IMR-90 (cell line): ENCODE data around the gene FSIP1. TPM values are rescaled to one million over a fixed set of nuclear protein-coding genes. Genes with fewer than 3 reads are reported as not detected.

Experiments used
- ATAC-seq: fragments of 200-7000 bp; cut with Tn5 transposase; 2 replicates; pipeline ENCODE4 v1.9.1; 2020; ENCODE audit warnings: low read depth, mild to moderate bottlenecking, moderate library complexity
- BruUV-seq: library from RNA; stranded (reverse); fragments of 400-500 nt; replicated peaks from 2 replicates; lab custom pipeline; 2021; lab: Mats Ljungman, UMichigan
- CTCF ChIA-PET: fragments of 300-600 bp; formaldehyde crosslinking; extraction: SDS; loops from one replicate; lab custom pipeline; 2021; ENCODE audit warnings: antibody characterized with exemption; lab: Yijun Ruan, JAX
- POLR2A ChIA-PET: fragments of 300-600 bp; sonication (Branson Sonifier 250); formaldehyde crosslinking; loops from one replicate; lab custom pipeline; 2022; ENCODE audit warnings: antibody characterized with exemption; ENCODE audit not compliant: unreplicated experiment; lab: Charles Lee
- DNase-seq: peaks from one replicate; pipeline ENCODE4 v3.0.0; 2013
- H2AFZ ChIP-seq: replicated peaks from 2 replicates; pipeline ENCODE3; 2013; ENCODE audit warnings: low read length, mild to moderate bottlenecking; ENCODE audit not compliant: poor library complexity
- H2AK5ac ChIP-seq: 2 replicates; pipeline ENCODE4 v1.6.1; 2013; ENCODE audit warnings: low read depth, low read length, inconsistent platforms
- H2AK9ac ChIP-seq: replicated peaks from 2 replicates; pipeline ENCODE3; 2013; ENCODE audit warnings: mild to moderate bottlenecking, low read depth, low read length, moderate library complexity; ENCODE audit not compliant: poor library complexity
- H2BK120ac ChIP-seq: 2 replicates; pipeline ENCODE4 v1.6.1; 2013; ENCODE audit warnings: low read depth, low read length, inconsistent platforms
- H2BK15ac ChIP-seq: 3 replicates; pipeline ENCODE4 v1.6.1; 2013; ENCODE audit warnings: low read depth, low read length, inconsistent platforms
- H2BK20ac ChIP-seq: 2 replicates; pipeline ENCODE4 v1.6.1; 2013; ENCODE audit warnings: low read depth, mild to moderate bottlenecking, inconsistent platforms, low read length, moderate library complexity
- H2BK5ac ChIP-seq: 2 replicates; pipeline ENCODE4 v1.6.1; 2013; ENCODE audit warnings: mild to moderate bottlenecking, low read depth, low read length, inconsistent platforms; ENCODE audit not compliant: poor library complexity, severe bottlenecking
- H3K14ac ChIP-seq: replicated peaks from 2 replicates; pipeline ENCODE4 v1.6.1; 2013; ENCODE audit warnings: low read depth, low read length, inconsistent platforms
- H3K18ac ChIP-seq: 2 replicates; pipeline ENCODE4 v1.6.1; 2013; ENCODE audit warnings: low read depth, low read length, control low read depth
- H3K23ac ChIP-seq: 2 replicates; pipeline ENCODE4 v1.6.1; 2013; ENCODE audit warnings: low read depth, low read length, inconsistent platforms
- H3K27ac ChIP-seq: 2 replicates; pipeline ENCODE4 v1.5.1; 2013; ENCODE audit warnings: mild to moderate bottlenecking, control low read depth, low read length; ENCODE audit not compliant: insufficient read depth
- H3K27me3 ChIP-seq: 2 replicates; pipeline ENCODE4 v1.6.1; 2013; ENCODE audit warnings: low read length; ENCODE audit not compliant: control insufficient read depth, insufficient read depth
- H3K36me3 ChIP-seq: 2 replicates; pipeline ENCODE4 v1.6.1; 2013; ENCODE audit warnings: low read length, mixed read lengths; ENCODE audit not compliant: control insufficient read depth, insufficient read depth
- H3K4ac ChIP-seq: 2 replicates; pipeline ENCODE4 v1.6.1; 2013; ENCODE audit warnings: low read depth, low read length, inconsistent platforms
- H3K4me1 ChIP-seq: 2 replicates; pipeline ENCODE4 v1.6.1; 2013; ENCODE audit warnings: low read length, mixed read lengths; ENCODE audit not compliant: control insufficient read depth, insufficient read depth
- H3K4me2 ChIP-seq: 2 replicates; pipeline ENCODE4 v1.6.1; 2013; ENCODE audit warnings: low read depth, mild to moderate bottlenecking, control low read depth, low read length, moderate library complexity
- H3K4me3 ChIP-seq: 2 replicates; pipeline ENCODE4 v1.5.1; 2013; ENCODE audit warnings: low read depth, mild to moderate bottlenecking, control low read depth, low read length, moderate library complexity; ENCODE audit not compliant: insufficient read depth
- H3K56ac ChIP-seq: 2 replicates; pipeline ENCODE4 v1.6.1; 2013; ENCODE audit warnings: low read length, inconsistent platforms; ENCODE audit not compliant: insufficient read depth; ENCODE audit errors: extremely low read depth
- H3K79me1 ChIP-seq, 2 experiments: 2 replicates each; pipeline ENCODE4 v1.6.1; 2013; ENCODE audit warnings: low read length in 2 of 2, inconsistent platforms in 1 of 2, low read depth in 1 of 2
- H3K9ac ChIP-seq: 2 replicates; pipeline ENCODE4 v1.6.1; 2013; ENCODE audit warnings: low read depth, low read length, control low read depth
- H3K9me1 ChIP-seq: 2 replicates; pipeline ENCODE4 v1.6.1; 2013; ENCODE audit warnings: low read length, inconsistent platforms; ENCODE audit not compliant: insufficient read depth
- H3K9me3 ChIP-seq: 2 replicates; pipeline ENCODE4 v1.6.1; 2013; ENCODE audit warnings: low read length; ENCODE audit not compliant: control insufficient read depth, insufficient read depth
- H4K20me1 ChIP-seq: 2 replicates; pipeline ENCODE4 v1.6.1; 2013; ENCODE audit warnings: low read length, inconsistent platforms; ENCODE audit not compliant: insufficient read depth
- H4K5ac ChIP-seq: 2 replicates; pipeline ENCODE4 v1.6.1; 2013; ENCODE audit warnings: mild to moderate bottlenecking, low read depth, low read length, control low read depth
- H4K8ac ChIP-seq, 2 experiments: 2 replicates each; pipeline ENCODE4 v1.6.1; 2013; ENCODE audit warnings: low read depth in 2 of 2, low read length in 2 of 2, control low read depth in 1 of 2, inconsistent platforms in 1 of 2
- H4K91ac ChIP-seq: 2 replicates; pipeline ENCODE4 v1.6.1; 2013; ENCODE audit warnings: low read depth, low read length, inconsistent platforms; ENCODE audit not compliant: insufficient read depth
- CEBPB ChIP-seq: IDR thresholded peaks from 2 replicates; pipeline ENCODE4 v1.6.1; 2012; ENCODE audit warnings: low read depth, low read length, improper control_type of control experiment
- CHD1 ChIP-seq: IDR thresholded peaks from 2 replicates; pipeline ENCODE4 v1.6.1; 2012; ENCODE audit warnings: low read depth, low read length, improper control_type of control experiment
- ELK1 ChIP-seq: fragments of 150-350 bp; IDR thresholded peaks from 2 replicates; pipeline ENCODE4 v1.6.1; 2016; ENCODE audit warnings: low read depth, mild to moderate bottlenecking, low read length, moderate library complexity, borderline replicate concordance
- FOS ChIP-seq: fragments of 150-350 bp; IDR thresholded peaks from 2 replicates; pipeline ENCODE4 v1.6.1; 2016; ENCODE audit warnings: low read depth, low read length
- NFE2L2 ChIP-seq: fragments of 150-350 bp; IDR thresholded peaks from 2 replicates; pipeline ENCODE4 v1.6.1; 2016; ENCODE audit warnings: low read depth, mild to moderate bottlenecking, low read length
- RCOR1 ChIP-seq: IDR thresholded peaks from 2 replicates; pipeline ENCODE4 v1.6.1; 2012; ENCODE audit warnings: mild to moderate bottlenecking, low read length, improper control_type of control experiment; ENCODE audit not compliant: insufficient replicate concordance
- RFX5 ChIP-seq: IDR thresholded peaks from 2 replicates; pipeline ENCODE4 v1.8.0; 2012; ENCODE audit warnings: low read depth, mild to moderate bottlenecking, low read length, moderate library complexity
- SMC3 ChIP-seq: fragments of 150-350 bp; IDR thresholded peaks from 2 replicates; pipeline ENCODE4 v1.6.1; 2016; ENCODE audit warnings: low read depth, mild to moderate bottlenecking, antibody characterized with exemption, low read length, moderate library complexity
- WGBS, 2 experiments: methylation state at CpG; one replicate each; pipeline versions ENCODE4 v1.1.5 to v1.1.7; 2013; ENCODE audit warnings: missing lambda C conversion rate in 2 of 2; ENCODE audit not compliant: insufficient read length in 1 of 2; ENCODE audit errors: extremely low coverage in 2 of 2; 5-methylcytosine and 5-hydroxymethylcytosine counted together
- dilution Hi-C: fragments of 300-500 bp; cut with HindIII; formaldehyde crosslinking; loops from one replicate; pipeline ENCODE4 v1.14.3; 2018; ENCODE audit warnings: low sequenced_read_pairs; ENCODE audit not compliant: unreplicated experiment
- in situ Hi-C: fragments of 300-500 bp; cut with MboI; formaldehyde crosslinking; loops from 3 replicates; pipeline ENCODE4 v1.14.3; 2019; ENCODE audit warnings: low sequenced_read_pairs, inconsistent platforms, mixed read lengths
- intact Hi-C: fragments of 100-400 bp; cut with micrococcal nuclease; formaldehyde crosslinking; loops from 2 replicates; pipeline ENCODE4 v1.10.0; 2022
- polyA plus RNA-seq, 3 experiments: library from polyadenylated mRNA; depleted of rRNA; stranded (reverse); fragments of >200 nt; gene quantifications; 2 replicates each; pipeline ENCODE4 v1.2.3, GENCODE V29; 2012; ENCODE audit warnings: low replicate concordance in 1 of 3
- total RNA-seq: library from RNA; depleted of rRNA; stranded (reverse); fragments of >200 nt; gene quantifications from 2 replicates; pipeline ENCODE4 v1.2.3, GENCODE V29; 2012
- TF ChIP-seq, protein P1 (sequence below): fragments of 150-350 bp; IDR thresholded peaks from 2 replicates; pipeline ENCODE4 v1.6.1; 2017; ENCODE audit warnings: mild to moderate bottlenecking, antibody characterized with exemption, low read length, low read depth

The FSIP1 gene
- total and polyA plus RNA-seq, 2 of the 4 experiments (the other 2 are of a cell fraction): 0.10 to 0.18 TPM

DNA sequence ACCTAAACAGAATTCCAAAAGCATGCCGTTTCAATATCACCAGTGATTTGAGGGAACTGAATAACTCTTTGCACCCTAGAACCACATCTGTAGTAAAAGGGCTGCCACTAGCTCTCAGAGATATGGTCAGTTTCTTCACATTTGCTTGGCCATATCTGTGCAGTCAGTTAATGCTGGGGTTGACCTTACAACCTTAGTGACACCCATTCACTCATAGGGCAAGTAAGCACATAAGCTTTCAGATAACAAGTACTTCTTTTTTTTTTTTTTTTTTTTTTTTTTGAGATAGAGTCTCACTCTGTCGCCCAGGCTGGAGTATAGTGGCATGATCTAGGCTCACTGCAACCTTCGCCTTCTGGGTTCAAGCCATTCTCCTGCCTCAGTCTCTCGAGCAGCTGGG, 20.4 kb upstream of the FSIP1 start:
- H3K27ac ChIP-seq: no peak overlapping the region
- H2BK15ac ChIP-seq: no peak overlapping the region
- BruUV-seq: no TSS peak
- H2BK5ac ChIP-seq: no peak overlapping the region
- peaks cover 33% of the 10 kb centered on the region for H3K36me3 ChIP-seq
- H3K4ac ChIP-seq: no peak overlapping the region
- WGBS, 2 experiments: 100% methylated on average over 1 of the region's 4 CpGs; no CpG with 5 or more reads in 1 of the 2 experiments
- H2AK9ac ChIP-seq: no peak overlapping the region
- TF ChIP-seq CHD1 (no peak), NFE2L2 (no peak), RFX5 (no peak), SMC3 (no peak), FOS (no peak), RCOR1 (no peak), CEBPB (no peak), ELK1 (no peak)
- TF ChIP-seq, protein P1, sequence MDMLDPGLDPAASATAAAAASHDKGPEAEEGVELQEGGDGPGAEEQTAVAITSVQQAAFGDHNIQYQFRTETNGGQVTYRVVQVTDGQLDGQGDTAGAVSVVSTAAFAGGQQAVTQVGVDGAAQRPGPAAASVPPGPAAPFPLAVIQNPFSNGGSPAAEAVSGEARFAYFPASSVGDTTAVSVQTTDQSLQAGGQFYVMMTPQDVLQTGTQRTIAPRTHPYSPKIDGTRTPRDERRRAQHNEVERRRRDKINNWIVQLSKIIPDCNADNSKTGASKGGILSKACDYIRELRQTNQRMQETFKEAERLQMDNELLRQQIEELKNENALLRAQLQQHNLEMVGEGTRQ: no peak
- H4K5ac ChIP-seq: no peak overlapping the region
- H3K27me3 ChIP-seq: no peaks in the 10 kb centered on the region
- no peak overlapping the region for H2BK20ac ChIP-seq
- H3K9me1 ChIP-seq: peaks cover 35% of the 10 kb centered on the region
- H2AK5ac ChIP-seq: no peak overlapping the region
- intact Hi-C loops: no loop called here
- H3K23ac ChIP-seq: no peak overlapping the region
- H3K79me1 ChIP-seq: peaks cover 42 to 87% of the 10 kb centered on the region in 2 experiments
- H3K4me1 ChIP-seq: no peaks in the 10 kb centered on the region; the same call in 1 of the 2 replicates
- no peak overlapping the region for H4K8ac ChIP-seq
- H3K18ac ChIP-seq: no peak overlapping the region
- H3K4me3 ChIP-seq: no peak overlapping the region
- no peak overlapping the region for H2BK120ac ChIP-seq
- H3K14ac ChIP-seq: no peak overlapping the region
- POLR2A ChIA-PET: no interaction called here
- no peak overlapping the region for H3K9ac ChIP-seq
- ATAC-seq: no peak
- no peak overlapping the region for H2AFZ ChIP-seq
- in situ Hi-C loops: no loop called here
- CTCF ChIA-PET: interaction anchor here (0.5 to 0.8 kb wide), 3 partner anchors 15 to 73 kb away, joined by 3 read pairs; no protein-coding TSS in a partner anchor
- dilution Hi-C loops: no loop called here
- no peaks in the 10 kb centered on the region for H3K9me3 ChIP-seq
- H3K56ac ChIP-seq: no peak overlapping the region
- H4K20me1 ChIP-seq: peaks cover 42% of the 10 kb centered on the region
- no peak overlapping the region for H3K4me2 ChIP-seq
- DNase-seq: no peak
- no peak overlapping the region for H4K91ac ChIP-seq
